HG02571 (cell line): ENCODE data around the gene C3orf52.
"Not testable (repeated sequence)": the region's sequence is repeated elsewhere in the genome, so short reads cannot be mapped to it uniquely, and the experiment has no call there.

Experiments
- ATAC-seq: cut with Tn5 transposase; IDR thresholded peaks from one replicate; pipeline ENCODE4 v1.9.1; 2021; ENCODE audit warnings: mild to moderate bottlenecking, moderate library complexity; ENCODE audit not compliant: unreplicated experiment

Gene C3orf52

GRCh38 chr3:112086076-112086854 is at the start of gene C3orf52:
TSS of gene C3orf52 (plus strand) at chr3:112086389. CDS start at chr3:112086408, 19 bp downstream.
- peak; percentile 93 for ATAC-seq

GRCh38 chr3:112037194-112037593 is 49.0 kb upstream of the C3orf52 start:
- ATAC-seq: not testable (repeated sequence)

- no peak for ATAC-seq
These were observed 47.3 kb upstream of the C3orf52 start for GRCh38 chr3:112038863-112039262.

- ATAC-seq: no peak
These were observed 44.9 kb upstream of the C3orf52 start for GRCh38 chr3:112041321-112041720.

GRCh38 chr3:112042842-112043280 is 43.3 kb upstream of the C3orf52 start:
- no peak for ATAC-seq

- peak; percentile 88 for ATAC-seq
These were observed 42.5 kb upstream of the C3orf52 start for GRCh38 chr3:112043621-112044201.

GRCh38 chr3:112046599-112046998 is 39.6 kb upstream of the C3orf52 start:
- ATAC-seq: no peak

GRCh38 chr3:112047264-112047663 is 38.9 kb upstream of the C3orf52 start:
- ATAC-seq: no peak

- no peak for ATAC-seq
These were observed 37.3 kb upstream of the C3orf52 start for GRCh38 chr3:112048911-112049310.

GRCh38 chr3:112053229-112053628 is 33.0 kb upstream of the C3orf52 start:
- no peak for ATAC-seq

GRCh38 chr3:112056451-112056929 is 29.7 kb upstream of the C3orf52 start:
- no peak for ATAC-seq

GRCh38 chr3:112059497-112059896 is 26.7 kb upstream of the C3orf52 start:
- no peak for ATAC-seq

GRCh38 chr3:112061152-112061551 is 25.0 kb upstream of the C3orf52 start:
- ATAC-seq: no peak

- not testable (repeated sequence) for ATAC-seq
These were observed 13.7 kb upstream of the C3orf52 start for GRCh38 chr3:112072387-112073060.

GRCh38 chr3:112074006-112074405 is 12.2 kb upstream of the C3orf52 start:
- ATAC-seq: no peak

- ATAC-seq: peak; percentile 83
These were observed 11.3 kb upstream of the C3orf52 start for GRCh38 chr3:112074616-112075497.

- no peak for ATAC-seq
These were observed 7.8 kb upstream of the C3orf52 start for GRCh38 chr3:112078125-112079083.

GRCh38 chr3:112083239-112083638 is 3.0 kb upstream of the C3orf52 start:
- ATAC-seq: no peak

- ATAC-seq: no peak
These were observed 1.0 kb upstream of the C3orf52 start for GRCh38 chr3:112084980-112085705.
